IgD-negative memory B cell (primary cell): ENCODE results near the gene TMEM135. TPM values are rescaled to one million over a fixed set of nuclear protein-coding genes. Genes with fewer than 3 reads are reported as not detected.
"Not testable (repeated sequence)": the region's sequence is repeated elsewhere in the genome, so short reads cannot be mapped to it uniquely, and the experiment has no call there.

Experiments used
- H3K27ac Mint-ChIP-seq, 3 donors: one replicate each; pipeline ENCODE4 v1.8.0; 2020 to 2022; ENCODE audit warnings: mild to moderate bottlenecking in 3 of 3, mixed read lengths in 3 of 3, moderate library complexity in 1 of 3
- H3K27me3 Mint-ChIP-seq: one replicate; pipeline ENCODE4 v1.8.0; 2021; ENCODE audit warnings: mixed read lengths
- H3K36me3 Mint-ChIP-seq: one replicate; pipeline ENCODE4 v1.8.0; 2020; ENCODE audit warnings: mild to moderate bottlenecking, mixed read lengths
- H3K4me1 Mint-ChIP-seq, 3 donors: one replicate each; pipeline ENCODE4 v1.8.0; 2020 to 2022; ENCODE audit warnings: mixed read lengths in 3 of 3, mild to moderate bottlenecking in 1 of 3
- H3K4me3 Mint-ChIP-seq, 4 donors: one replicate each; pipeline ENCODE4 v1.8.0; 2020 to 2022; ENCODE audit warnings: mild to moderate bottlenecking in 4 of 4, mixed read lengths in 4 of 4, moderate library complexity in 3 of 4
- H3K9me3 Mint-ChIP-seq, 3 donors: one replicate each; pipeline ENCODE4 v1.8.0; 2020 to 2021; ENCODE audit warnings: mixed read lengths in 3 of 3, mild to moderate bottlenecking in 1 of 3
- polyA plus RNA-seq: library from polyadenylated mRNA; unstranded; fragments of 300-500 nt; fragmentation: Illumina TruSeq; gene quantifications from one replicate; pipeline ENCODE4 v1.2.3, GENCODE V29; 2021

TMEM135 gene
- polyA plus RNA-seq, 1 donor from 2014 or later, result 8.9 TPM

DNA sequence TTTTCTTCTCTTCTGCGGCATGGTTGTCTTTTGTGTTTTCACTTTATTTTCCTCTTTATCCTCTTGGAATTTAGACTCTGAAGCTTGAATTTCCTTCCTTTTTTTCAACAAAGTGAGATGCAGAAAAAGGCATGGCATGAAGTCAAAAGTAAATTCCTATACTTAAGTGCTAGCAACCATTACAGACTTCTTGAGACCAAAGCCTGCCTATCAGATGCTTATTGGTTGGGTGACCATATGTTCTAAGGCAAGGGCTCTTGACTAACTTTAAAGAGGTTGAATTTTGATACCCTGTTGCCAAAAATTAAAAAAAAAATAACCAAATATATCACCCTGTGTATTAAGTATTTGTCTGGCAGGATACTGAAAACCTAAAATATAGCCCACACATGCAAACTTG is 237.4 kb downstream of the TMEM135 start:
- no peak overlapping the region for H3K4me3 Mint-ChIP-seq
- peaks cover 0 to 1% (median 0%) of the 10 kb centered on the region in 3 donors for H3K4me1 Mint-ChIP-seq
- no peaks in the 10 kb centered on the region for H3K9me3 Mint-ChIP-seq
- H3K27ac Mint-ChIP-seq, result no peak overlapping the region
- no peaks in the 10 kb centered on the region for H3K27me3 Mint-ChIP-seq
- no peaks in the 10 kb centered on the region for H3K36me3 Mint-ChIP-seq

DNA sequence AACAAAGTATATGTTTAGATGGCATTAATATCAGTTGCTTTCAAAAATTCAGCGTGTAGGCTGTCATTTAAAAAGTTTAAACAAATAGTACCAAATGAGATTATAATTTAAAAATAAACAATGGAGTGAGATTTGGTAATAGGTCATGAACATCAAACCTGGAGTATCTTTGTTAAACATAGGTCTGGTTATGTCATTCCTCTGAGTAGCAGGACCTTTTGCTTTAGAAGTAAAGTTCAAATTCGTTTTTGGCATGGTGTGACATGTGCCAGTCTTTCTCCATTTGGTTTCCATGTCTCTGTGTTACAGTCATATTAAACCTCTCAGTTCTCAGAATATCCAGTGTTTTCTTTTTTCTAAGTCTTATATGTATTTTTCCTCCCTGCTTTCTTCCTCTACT is 242.4 kb downstream of the TMEM135 start:
- H3K36me3 Mint-ChIP-seq, result no peaks in the 10 kb centered on the region
- no peaks in the 10 kb centered on the region for H3K27me3 Mint-ChIP-seq
- H3K27ac Mint-ChIP-seq, result no peak overlapping the region
- H3K4me3 Mint-ChIP-seq, result no peak overlapping the region
- H3K4me1 Mint-ChIP-seq, result no peaks in the 10 kb centered on the region
- no peaks in the 10 kb centered on the region for H3K9me3 Mint-ChIP-seq

DNA sequence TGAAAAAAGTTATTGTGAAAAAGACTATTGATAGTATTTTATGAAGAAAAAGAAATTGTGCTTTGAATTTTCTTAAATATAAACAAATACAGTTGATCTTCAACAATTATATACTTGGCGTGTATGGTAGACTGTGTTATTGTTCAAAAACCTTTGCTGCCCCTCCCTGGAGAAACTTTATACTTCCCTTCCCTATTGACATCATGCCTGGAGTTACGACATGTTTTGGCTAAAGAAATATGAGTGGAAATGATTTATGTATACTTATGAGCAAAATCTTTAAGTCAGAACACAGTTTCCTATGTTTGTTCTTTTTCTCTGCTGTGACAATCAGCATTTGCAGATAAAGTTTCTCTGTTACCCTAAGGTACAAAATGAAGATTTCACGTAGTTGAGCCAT is 243.8 kb downstream of the TMEM135 start:
- no peak overlapping the region for H3K4me3 Mint-ChIP-seq
- no peaks in the 10 kb centered on the region for H3K9me3 Mint-ChIP-seq
- no peak overlapping the region for H3K27ac Mint-ChIP-seq
- H3K4me1 Mint-ChIP-seq, result no peaks in the 10 kb centered on the region
- no peaks in the 10 kb centered on the region for H3K27me3 Mint-ChIP-seq
- no peaks in the 10 kb centered on the region for H3K36me3 Mint-ChIP-seq

DNA sequence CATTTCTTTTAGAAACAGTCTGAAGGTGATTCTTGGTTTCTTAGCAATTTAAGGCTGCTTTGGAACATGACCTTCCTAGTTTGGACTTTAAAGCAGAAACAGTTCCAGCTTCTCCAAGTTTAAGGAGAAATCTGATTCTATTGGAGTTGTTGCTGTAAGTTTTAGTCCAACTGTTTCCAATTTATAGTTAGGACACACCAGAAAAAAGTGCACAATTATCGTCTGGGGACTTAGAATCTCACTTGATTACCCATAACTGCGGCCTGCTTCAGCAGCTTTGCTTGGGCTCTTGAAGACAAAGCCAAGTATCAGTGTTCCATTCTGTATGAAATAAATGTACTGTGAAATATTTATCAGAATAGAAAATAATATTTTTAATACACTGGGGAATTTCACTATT is 246.6 kb downstream of the TMEM135 start:
- Mint-ChIP-seq H3K4me3 (no peak overlapping the region), H3K9me3 (no peaks in the 10 kb centered on the region), H3K27me3 (no peaks in the 10 kb centered on the region), H3K27ac (no peak overlapping the region), H3K36me3 (no peaks in the 10 kb centered on the region), H3K4me1 (no peaks in the 10 kb centered on the region)

DNA sequence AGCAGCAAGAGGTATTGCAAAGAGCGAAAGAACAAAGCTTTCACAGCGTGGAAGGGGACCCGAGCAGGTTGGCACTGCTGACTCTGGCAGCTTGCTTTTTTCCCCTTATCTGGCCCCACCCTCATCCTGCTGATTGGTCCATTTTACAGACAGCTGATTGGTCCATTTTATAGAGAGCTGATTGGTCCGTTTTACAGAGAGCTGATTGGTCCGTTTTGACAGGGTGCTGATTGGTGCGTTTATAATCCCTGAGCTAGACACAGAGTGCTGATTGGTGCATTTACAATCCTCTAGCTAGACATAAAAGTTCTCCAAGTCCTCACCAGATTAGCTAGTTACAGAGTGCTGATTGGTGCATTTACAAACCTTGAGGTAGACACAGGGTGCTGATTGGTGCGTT is 247.9 kb downstream of the TMEM135 start:
- H3K27ac Mint-ChIP-seq, H3K4me3 Mint-ChIP-seq, H3K36me3 Mint-ChIP-seq, H3K4me1 Mint-ChIP-seq, H3K27me3 Mint-ChIP-seq, H3K9me3 Mint-ChIP-seq: not testable (repeated sequence)

DNA sequence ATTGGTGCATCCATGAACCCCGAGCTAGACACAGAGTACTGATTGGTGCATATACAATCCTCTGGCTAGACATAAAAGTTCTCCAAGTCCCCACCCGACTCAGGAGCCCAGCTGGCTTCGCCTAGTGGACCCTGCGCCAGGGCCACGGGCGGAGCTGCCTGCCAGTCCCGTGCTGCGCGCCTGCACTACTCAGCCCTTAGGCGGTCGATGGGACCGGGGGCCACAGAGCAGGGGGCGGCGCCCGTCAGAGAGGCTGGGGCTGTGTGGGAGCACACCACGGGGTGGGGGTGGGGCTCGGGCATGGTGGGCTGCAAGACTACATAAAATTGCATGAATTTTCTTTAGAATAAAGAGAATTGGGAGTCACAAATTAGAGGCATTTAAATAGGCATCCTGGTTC is 248.6 kb downstream of the TMEM135 start:
- no peaks in the 10 kb centered on the region for H3K27me3 Mint-ChIP-seq
- no peaks in the 10 kb centered on the region for H3K36me3 Mint-ChIP-seq
- H3K4me3 Mint-ChIP-seq, result no peak overlapping the region
- H3K27ac Mint-ChIP-seq, result no peak overlapping the region
- no peaks in the 10 kb centered on the region for H3K4me1 Mint-ChIP-seq
- no peaks in the 10 kb centered on the region for H3K9me3 Mint-ChIP-seq

DNA sequence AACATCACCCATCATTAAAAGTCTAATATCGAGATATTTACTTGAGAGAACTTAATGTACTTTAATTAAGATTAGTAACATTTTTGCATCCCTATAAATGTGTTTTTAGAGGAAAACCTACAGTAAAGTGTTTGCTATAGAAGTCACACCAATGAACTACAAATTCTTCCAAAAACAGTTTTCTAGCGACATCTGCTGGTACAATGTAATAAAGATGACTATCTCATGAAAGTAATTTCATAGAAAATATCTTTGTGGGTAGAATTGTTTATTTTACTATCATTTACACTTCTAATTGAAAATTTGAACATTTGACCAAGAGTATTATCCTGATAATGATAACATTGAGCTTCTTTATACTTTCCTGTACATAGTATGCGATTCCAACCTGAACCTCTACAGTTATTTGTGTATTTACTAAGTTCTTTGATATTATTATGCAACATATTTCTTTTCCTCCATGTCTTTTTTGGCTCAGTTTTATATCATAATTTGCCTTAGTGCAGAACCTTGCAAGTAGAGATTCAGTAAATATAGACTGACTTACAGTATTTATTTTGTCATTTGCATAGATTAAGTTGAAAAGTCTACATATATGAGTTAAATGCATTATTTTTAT is 252.7 kb downstream of the TMEM135 start:
- no peak overlapping the region for H3K4me3 Mint-ChIP-seq
- H3K27ac Mint-ChIP-seq, result no peak overlapping the region
- no peaks in the 10 kb centered on the region for H3K27me3 Mint-ChIP-seq

DNA sequence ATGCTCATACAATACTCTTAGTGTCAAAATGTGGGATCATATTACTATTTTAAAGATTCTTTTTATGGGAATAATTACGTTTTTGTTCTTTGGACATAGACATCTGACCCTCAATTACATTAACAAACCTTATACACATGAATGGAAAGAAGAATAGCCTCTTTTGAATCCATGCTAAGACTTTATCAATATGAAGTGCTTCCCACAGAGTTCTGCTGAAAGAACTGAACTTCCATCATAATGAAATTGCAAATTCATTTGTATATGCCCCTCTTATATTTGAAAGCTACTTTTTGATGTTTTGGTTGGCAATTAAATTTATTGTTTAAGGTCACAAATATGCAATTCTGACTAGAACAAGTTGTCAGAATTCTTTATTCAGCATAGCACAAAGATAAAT is 254.9 kb downstream of the TMEM135 start:
- no peaks in the 10 kb centered on the region for H3K27me3 Mint-ChIP-seq
- H3K4me3 Mint-ChIP-seq, result no peak overlapping the region
- no peak overlapping the region for H3K27ac Mint-ChIP-seq
- H3K4me1 Mint-ChIP-seq, result peaks cover 0 to 2% (median 2%) of the 10 kb centered on the region in 3 donors
- H3K36me3 Mint-ChIP-seq, result no peaks in the 10 kb centered on the region
- H3K9me3 Mint-ChIP-seq, result no peaks in the 10 kb centered on the region

More for the DNA sequence above, 252.7 kb downstream of the TMEM135 start:
- H3K4me1 Mint-ChIP-seq, result peaks cover 0 to 2% (median 2%) of the 10 kb centered on the region in 3 donors
- H3K36me3 Mint-ChIP-seq, result no peaks in the 10 kb centered on the region
- H3K9me3 Mint-ChIP-seq, result no peaks in the 10 kb centered on the region

DNA sequence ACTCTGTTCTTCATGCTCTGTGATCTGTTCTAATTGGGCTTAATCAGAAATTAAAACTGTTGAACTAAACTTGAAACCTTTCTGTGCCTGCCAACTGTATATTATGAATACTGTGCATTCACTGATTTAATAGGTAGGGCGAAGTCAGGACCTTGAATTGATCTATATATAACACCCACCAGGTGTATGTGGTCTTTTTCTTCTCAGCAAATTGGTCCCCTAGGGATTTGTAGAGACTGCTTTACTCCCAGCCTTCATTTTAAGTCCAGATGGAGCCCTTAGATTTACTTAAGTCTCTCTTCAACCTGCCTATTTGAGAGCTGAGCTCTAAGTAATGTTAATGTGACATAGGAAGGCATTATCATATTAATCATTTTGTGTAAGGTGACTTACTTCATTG is 257.5 kb downstream of the TMEM135 start:
- Mint-ChIP-seq H3K4me1 (peaks cover 0 to 2% (median 2%) of the 10 kb centered on the region in 3 donors), H3K36me3 (no peaks in the 10 kb centered on the region), H3K27me3 (no peaks in the 10 kb centered on the region), H3K27ac (no peak overlapping the region), H3K9me3 (no peaks in the 10 kb centered on the region), H3K4me3 (no peak overlapping the region)

DNA sequence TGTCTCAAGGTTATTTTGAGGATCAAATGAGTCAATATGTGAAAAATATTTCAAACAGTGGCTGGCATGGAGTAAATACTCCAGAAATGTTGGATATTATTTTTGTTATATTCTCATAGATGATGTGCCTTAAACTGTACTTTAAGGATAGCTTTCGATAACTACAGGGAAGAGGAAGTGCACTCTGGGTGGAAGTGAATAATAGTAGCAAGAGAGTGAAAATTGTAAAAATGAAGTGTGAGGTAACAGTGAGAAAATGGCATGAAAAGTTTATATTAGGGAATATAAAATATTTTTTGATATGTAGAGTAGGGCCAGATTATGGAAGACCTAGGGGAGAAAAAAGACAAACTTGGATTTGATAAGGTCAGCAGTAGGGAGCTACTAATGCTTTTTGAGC is 258.9 kb downstream of the TMEM135 start:
- Mint-ChIP-seq H3K4me1 (peaks cover 0 to 2% (median 2%) of the 10 kb centered on the region in 3 donors), H3K4me3 (no peak overlapping the region), H3K27ac (no peak overlapping the region), H3K27me3 (no peaks in the 10 kb centered on the region), H3K36me3 (no peaks in the 10 kb centered on the region), H3K9me3 (no peaks in the 10 kb centered on the region)

DNA sequence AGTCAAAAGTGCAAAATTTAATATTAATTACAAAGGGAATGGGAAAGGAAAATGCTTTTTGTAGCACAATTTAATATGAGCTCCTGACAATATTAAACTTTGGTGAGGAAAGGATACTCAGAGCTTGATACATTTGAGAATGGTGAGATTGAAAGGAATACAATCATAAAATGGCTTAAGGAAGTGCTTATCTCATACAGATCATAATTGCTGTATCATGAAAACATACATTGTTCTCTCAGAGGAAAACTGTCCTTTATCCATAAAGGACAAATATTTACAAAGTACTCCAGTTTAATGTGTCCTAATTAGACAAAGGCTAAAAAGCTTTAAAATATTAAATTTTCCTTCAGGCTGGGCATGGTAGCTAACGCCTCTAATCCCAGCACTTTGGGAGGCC is 260.4 kb downstream of the TMEM135 start:
- H3K9me3 Mint-ChIP-seq, result no peaks in the 10 kb centered on the region
- H3K4me1 Mint-ChIP-seq, result peaks cover 0 to 2% (median 2%) of the 10 kb centered on the region in 3 donors
- peaks cover 2% of the 10 kb centered on the region for H3K36me3 Mint-ChIP-seq
- no peak overlapping the region for H3K4me3 Mint-ChIP-seq
- H3K27me3 Mint-ChIP-seq, result no peaks in the 10 kb centered on the region
- no peak overlapping the region for H3K27ac Mint-ChIP-seq

DNA sequence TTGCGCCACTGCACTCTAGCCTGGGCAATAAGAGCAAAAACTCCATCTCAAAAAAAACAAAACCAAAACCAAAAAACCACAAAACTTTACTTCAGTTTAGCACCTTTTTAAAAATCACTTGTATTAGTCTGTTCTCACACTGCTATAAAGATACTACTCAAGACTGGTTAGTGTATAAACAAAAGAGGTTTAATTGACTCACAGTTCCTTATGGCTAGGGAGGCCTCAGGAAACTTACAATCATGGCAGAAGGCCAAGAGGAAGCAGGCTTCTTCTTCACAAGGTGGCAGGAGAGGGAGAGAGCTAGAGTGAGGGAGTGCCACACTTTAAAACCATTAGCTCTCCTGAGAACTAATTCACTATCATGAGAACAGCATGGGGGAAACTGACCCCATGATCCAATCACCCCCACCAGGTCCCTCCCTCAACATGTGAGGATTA is 261.3 kb downstream of the TMEM135 start:
- peaks cover 0 to 2% (median 2%) of the 10 kb centered on the region in 3 donors for H3K4me1 Mint-ChIP-seq
- H3K27ac Mint-ChIP-seq, result peak overlapping the region in 1 of 3 donors; percentile 73
- H3K27me3 Mint-ChIP-seq, result no peaks in the 10 kb centered on the region
- no peak overlapping the region for H3K4me3 Mint-ChIP-seq
- peaks cover 5% of the 10 kb centered on the region for H3K36me3 Mint-ChIP-seq
- no peaks in the 10 kb centered on the region for H3K9me3 Mint-ChIP-seq

DNA sequence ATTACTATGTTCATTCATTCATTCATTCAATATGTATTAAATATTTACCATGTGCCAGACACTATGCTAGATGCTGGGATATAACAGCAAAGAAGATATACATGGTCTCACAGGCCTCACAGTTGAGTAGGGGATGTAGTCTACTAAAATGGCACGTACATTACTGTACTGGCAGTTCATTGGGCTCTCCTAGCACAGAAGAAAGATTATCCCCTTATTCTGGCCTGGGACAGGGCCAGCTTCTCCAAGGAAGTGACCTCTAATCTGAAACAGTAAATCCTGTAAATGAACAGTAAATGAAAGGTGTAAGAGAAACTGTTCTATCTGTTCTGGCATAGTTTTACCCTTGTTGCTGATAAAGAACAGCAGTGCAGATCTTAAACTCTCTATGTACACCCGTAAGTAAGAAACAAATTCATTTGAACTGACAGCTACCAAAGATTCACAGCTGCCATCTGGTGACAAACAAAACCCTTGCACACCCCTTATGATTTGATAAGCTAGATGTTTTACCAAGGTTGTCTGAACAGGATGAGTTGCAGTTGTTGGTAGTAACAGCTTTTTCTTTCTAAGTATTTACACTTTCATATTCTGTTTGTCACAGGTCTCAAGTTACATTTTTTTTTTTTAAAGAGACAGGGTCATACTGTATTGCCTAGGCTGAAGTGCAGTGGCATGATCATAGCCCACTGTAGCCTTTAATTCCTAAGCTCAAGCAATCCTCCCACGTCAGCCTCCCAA is 263.1 kb downstream of the TMEM135 start:
- no peaks in the 10 kb centered on the region for H3K27me3 Mint-ChIP-seq
- no peaks in the 10 kb centered on the region for H3K4me1 Mint-ChIP-seq
- H3K27ac Mint-ChIP-seq, result no peak overlapping the region
- no peak overlapping the region for H3K4me3 Mint-ChIP-seq
- no peaks in the 10 kb centered on the region for H3K9me3 Mint-ChIP-seq
- peaks cover 5% of the 10 kb centered on the region for H3K36me3 Mint-ChIP-seq

DNA sequence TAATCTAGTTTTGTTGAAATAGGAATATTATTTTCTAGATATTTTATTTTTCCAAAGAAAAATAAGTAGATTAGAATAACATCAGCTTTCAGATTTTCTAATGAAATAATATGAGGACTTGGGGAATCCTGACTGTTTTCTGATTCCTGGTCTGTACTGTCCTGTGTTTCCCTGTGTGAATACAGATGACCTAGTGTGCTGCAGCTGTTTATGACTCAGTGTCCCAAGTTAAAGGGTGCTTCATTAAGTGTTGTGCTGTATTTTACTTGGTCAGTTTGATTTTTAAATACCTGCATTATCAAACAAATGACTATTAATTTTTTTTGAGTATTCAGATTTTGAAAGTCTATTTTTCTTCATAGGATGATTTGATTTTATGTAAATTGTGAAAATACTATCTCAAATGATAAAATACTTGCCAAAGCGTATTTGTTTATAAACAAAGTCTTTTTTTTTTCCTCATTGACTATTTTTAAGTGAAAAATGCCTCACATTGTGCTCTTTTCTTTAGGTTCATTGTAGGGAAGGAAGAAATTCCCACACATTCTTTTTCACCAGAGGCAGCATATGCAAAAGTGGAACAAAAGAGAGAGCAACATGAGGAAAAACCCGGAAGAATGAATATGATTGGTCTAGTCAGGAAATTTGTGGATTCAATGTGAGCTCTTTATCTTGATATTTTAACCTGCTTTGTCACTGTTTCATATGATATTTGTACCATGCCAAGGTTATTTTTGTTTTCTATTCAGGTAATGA is 264.2 kb downstream of the TMEM135 start:
- Mint-ChIP-seq H3K27me3 (no peaks in the 10 kb centered on the region), H3K4me1 (no peaks in the 10 kb centered on the region), H3K9me3 (no peaks in the 10 kb centered on the region), H3K27ac (no peak overlapping the region), H3K4me3 (no peak overlapping the region), H3K36me3 (peaks cover 8% of the 10 kb centered on the region)

DNA sequence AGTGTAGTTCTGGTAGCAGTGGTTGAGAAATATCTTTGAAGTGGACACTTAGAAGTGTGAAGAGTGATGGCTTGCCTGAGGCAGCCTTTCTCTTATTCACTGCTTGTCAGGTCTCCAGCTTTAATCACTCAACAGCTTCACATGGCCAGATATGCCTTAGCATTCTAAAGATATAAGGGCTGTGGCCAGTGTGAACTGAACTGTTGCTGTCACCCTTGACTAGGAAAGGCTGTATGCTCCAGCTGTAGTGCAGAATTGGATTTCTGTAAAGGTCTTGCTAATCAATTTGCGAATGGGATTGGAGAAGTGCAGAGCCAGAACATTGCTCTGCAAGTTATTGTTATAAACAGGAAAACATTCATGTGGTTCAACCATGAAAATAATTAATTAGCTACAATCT is 266.7 kb downstream of the TMEM135 start:
- peaks cover 8% of the 10 kb centered on the region for H3K36me3 Mint-ChIP-seq
- H3K27ac Mint-ChIP-seq, result no peak overlapping the region
- H3K4me1 Mint-ChIP-seq, result no peaks in the 10 kb centered on the region
- H3K9me3 Mint-ChIP-seq, result no peaks in the 10 kb centered on the region
- no peaks in the 10 kb centered on the region for H3K27me3 Mint-ChIP-seq
- no peak overlapping the region for H3K4me3 Mint-ChIP-seq
